SIG-M5 treated with dmso at 0.1 percent for 504 hours (cell line): ENCODE measurements around the gene GEMIN5.

ENCODE experiments used
- DNase-seq: peaks from one replicate; lab custom pipeline; 2025; ENCODE audit not compliant: unreplicated experiment; lab: John Stamatoyannopoulos, UW

The GEMIN5 gene

GRCh38 chr5:154857530-154858296 lies 80.3 kb downstream of the GEMIN5 start:
- peak; percentile 96 for DNase-seq

- no peak for DNase-seq
These were observed 86.7 kb downstream of the GEMIN5 start for GRCh38 chr5:154851351-154851750.

- no peak for DNase-seq
These were observed 87.6 kb downstream of the GEMIN5 start, which contains the start of gene FAXDC2 for GRCh38 chr5:154850255-154851062. Gene FAXDC2, minus strand, starts transcription at chr5:154850603. Its CDS starts 12,425 bp downstream, at chr5:154838178.

GRCh38 chr5:154849791-154850201 lies 88.2 kb downstream of the GEMIN5 start:
- peak; percentile 48 for DNase-seq

GRCh38 chr5:154849264-154849785 lies 88.7 kb downstream of the GEMIN5 start:
- no peak for DNase-seq

GRCh38 chr5:154844809-154845208 lies 93.2 kb downstream of the GEMIN5 start:
- peak; percentile 26 for DNase-seq

GRCh38 chr5:154842689-154843530 lies 95.1 kb downstream of the GEMIN5 start:
- no peak for DNase-seq

- no peak for DNase-seq
These were observed 96.7 kb downstream of the GEMIN5 start for GRCh38 chr5:154841273-154841661.

GRCh38 chr5:154840435-154841272 lies 97.4 kb downstream of the GEMIN5 start:
- no peak for DNase-seq
